ENCODE results near the gene ZBTB7C.

- TF ChIP-seq CTCF (IDR thresholded peaks at IDR 0.05) (no peak), EZH2 (IDR thresholded peaks at IDR 0.05; ENCODE audit: borderline replicate concordance, insufficient read depth, low read depth, low read length, poor library complexity, severe bottlenecking) (no peak)
Measured at GRCh38 chr18:48065601-48065995, 343.6 kb downstream of the ZBTB7C start.

Measured in B cell (primary cell).